SIG-M5 treated with dmso at 0.1 percent for 504 hours (cell line): ENCODE results near the gene SMAD3.
"Not testable (repeated sequence)": the region's sequence is repeated elsewhere in the genome, so short reads cannot be mapped to it uniquely, and the experiment has no call there.

Experiments
- DNase-seq: peaks from one replicate; lab custom pipeline; 2025; ENCODE audit not compliant: unreplicated experiment; lab: John Stamatoyannopoulos, UW

The SMAD3 gene

DNA sequence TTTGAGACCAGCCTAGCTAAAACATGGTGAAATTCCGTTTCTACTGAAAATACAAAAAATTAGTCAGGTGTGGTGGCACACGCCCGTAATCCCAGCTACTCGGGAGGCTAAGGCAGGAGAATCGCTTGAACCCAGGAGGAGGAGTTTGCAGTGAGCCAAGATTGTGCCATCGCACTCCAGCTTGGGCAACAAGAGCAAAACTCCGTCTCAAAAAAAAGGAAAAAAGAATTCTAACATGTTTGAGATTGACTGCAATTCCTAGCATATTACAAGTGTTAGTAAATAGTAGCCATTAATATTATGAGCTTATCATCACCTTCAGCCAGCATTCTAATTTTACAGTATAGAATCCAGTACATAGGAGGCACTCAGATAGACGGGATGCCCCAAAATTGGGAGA lies 57.9 kb downstream of the SMAD3 start:
- not testable (repeated sequence) for DNase-seq

GRCh38 chr15:67124111-67124510 lies 58.7 kb downstream of the SMAD3 start:
- DNase-seq: no peak

DNA sequence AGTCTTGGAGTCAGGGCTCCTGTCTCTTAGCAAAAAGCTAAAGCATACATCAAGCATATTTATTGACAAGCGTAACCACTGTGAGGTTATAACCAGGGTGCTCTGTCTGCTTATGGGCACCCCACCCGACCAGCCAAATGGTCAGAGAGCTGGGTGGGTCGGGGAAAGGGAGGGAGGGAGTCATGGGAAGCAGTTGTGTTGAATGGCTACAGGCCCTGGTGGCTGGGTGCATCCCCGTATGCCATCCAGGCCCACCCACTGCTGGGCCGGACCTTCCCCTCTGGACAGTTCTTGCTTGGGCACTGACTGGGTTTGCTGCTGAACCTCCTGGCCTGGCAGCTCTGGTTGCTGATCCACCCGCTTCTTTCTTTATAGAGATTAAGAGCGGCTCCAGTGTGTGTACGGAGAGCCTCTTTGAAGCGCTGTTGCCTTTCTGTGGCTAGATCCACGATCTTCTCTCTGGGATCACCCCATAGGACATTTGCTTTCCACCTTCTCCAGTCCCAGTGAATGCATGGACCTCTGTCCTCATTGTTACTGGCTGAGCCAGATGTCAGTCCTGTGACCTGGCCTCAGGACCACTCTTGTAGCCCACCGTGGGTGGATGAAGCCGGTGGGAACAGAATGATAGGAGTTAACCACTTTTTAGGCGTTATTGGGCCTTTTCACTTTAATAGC lies 59.6 kb downstream of the SMAD3 start:
- DNase-seq: no peak

GRCh38 chr15:67125589-67126502 lies 60.4 kb downstream of the SMAD3 start:
- DNase-seq: peak; percentile 51

- peak; percentile 64 for DNase-seq
Measured at GRCh38 chr15:67126551-67127330, 61.3 kb downstream of the SMAD3 start.

- no peak for DNase-seq
Measured at GRCh38 chr15:67127331-67127664, 61.9 kb downstream of the SMAD3 start.

- DNase-seq: no peak
Measured at GRCh38 chr15:67127965-67128364, 62.6 kb downstream of the SMAD3 start.

GRCh38 chr15:67130166-67130565 lies 64.8 kb downstream of the SMAD3 start:
- DNase-seq: no peak

- no peak for DNase-seq
Measured at GRCh38 chr15:67130673-67131601, 65.5 kb downstream of the SMAD3 start.

DNA sequence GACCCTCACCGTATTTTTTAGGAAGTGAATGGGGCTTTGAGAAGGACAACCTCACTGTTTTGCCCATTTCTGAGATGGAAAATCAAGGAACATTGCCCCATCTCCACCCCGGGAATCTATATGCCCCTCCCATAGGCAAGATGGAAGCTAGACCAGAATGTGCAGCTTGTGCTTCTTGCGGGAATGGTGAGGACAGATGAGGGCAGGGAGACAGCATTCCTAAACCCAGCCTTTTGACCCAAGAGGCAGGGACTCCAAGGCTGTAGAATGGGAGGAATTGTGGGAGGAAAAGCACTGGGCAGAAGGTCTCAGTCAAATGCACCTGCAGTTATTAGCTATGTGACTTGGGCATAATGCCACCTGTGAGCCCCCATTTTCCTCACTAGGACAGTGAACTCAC lies 66.9 kb downstream of the SMAD3 start:
- no peak for DNase-seq

GRCh38 chr15:67133026-67133425 lies 67.6 kb downstream of the SMAD3 start:
- no peak for DNase-seq

- no peak for DNase-seq
Measured at GRCh38 chr15:67133738-67134066, 68.3 kb downstream of the SMAD3 start.

DNA sequence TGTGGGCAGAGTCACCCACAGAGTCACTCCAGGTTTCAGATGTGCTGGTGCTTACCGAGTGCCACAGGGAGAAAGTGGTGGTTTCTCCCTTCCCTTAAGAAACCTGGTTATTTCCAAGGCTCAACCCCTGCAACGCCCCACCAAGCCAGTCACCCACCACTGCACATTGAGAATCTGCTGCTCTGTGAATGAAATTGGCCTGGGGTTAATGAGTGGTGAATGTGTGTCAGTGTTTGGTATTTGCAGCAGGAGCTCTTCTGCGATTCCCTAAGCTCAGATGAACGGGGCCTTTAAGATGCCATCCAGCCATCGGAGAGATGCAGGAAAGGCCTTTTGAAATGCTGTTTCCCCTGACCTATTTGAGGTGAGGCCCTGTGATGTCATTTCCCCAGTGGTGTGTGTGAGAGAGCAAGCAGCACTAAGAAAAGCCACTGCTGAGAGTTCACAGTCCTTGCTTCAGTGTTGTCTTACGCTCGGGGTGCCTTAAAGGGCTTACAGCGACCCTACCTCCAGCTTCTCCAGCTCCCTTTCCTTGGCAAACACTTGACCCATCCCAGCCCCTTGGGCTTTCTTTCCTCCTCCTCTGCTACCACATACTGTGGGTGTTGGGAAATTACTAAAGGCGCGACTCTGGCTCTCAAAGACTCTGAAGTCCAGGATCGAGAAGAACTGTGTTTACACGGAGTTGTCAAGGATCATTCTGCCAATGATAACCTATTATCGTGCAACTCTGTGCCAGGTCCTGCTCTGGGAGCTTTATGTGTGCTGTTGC lies 68.9 kb downstream of the SMAD3 start:
- DNase-seq: no peak

- no peak for DNase-seq
Measured at GRCh38 chr15:67134871-67135492, 69.6 kb downstream of the SMAD3 start.

DNA sequence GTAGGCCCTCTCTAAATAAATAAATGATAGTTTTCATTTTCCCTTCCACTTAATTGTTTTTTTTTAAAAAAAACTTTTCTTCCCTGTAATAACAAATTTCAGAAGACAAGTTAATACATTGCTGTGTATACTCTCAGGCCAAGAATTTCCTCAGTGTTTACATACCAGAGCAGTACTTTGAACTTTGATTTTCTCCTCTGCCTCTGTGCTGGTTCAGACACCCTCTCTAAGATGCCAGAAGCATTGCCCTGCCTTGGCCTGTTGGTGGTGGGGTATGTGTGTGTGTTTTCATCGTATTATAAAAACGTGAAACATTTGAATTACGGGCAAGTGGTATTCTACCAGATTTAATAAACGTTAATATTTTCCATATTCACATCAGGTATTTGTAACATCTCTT lies 70.1 kb downstream of the SMAD3 start:
- no peak for DNase-seq

DNA sequence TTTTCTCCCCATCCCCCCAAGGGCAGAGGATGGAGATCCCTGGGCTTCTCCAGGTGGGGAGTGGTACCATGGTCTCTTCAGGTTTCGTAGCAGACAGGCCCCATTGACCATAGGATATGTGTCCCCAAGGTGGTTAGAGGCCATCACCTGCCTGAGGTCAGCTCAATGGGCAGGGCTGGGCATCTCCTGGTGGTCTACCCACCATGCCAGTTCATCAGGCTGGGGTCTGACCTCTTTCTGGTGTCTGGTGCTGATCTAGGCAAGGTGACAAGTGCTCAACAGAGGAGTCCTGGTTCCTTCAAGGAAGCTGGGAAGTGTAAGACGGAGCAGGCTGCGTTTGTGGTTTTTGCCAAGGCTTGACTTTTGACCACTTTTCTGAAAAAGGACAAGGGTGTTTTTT lies 71.4 kb downstream of the SMAD3 start:
- no peak for DNase-seq

- DNase-seq: no peak
Measured at GRCh38 chr15:67137319-67137718, 71.9 kb downstream of the SMAD3 start.

DNA sequence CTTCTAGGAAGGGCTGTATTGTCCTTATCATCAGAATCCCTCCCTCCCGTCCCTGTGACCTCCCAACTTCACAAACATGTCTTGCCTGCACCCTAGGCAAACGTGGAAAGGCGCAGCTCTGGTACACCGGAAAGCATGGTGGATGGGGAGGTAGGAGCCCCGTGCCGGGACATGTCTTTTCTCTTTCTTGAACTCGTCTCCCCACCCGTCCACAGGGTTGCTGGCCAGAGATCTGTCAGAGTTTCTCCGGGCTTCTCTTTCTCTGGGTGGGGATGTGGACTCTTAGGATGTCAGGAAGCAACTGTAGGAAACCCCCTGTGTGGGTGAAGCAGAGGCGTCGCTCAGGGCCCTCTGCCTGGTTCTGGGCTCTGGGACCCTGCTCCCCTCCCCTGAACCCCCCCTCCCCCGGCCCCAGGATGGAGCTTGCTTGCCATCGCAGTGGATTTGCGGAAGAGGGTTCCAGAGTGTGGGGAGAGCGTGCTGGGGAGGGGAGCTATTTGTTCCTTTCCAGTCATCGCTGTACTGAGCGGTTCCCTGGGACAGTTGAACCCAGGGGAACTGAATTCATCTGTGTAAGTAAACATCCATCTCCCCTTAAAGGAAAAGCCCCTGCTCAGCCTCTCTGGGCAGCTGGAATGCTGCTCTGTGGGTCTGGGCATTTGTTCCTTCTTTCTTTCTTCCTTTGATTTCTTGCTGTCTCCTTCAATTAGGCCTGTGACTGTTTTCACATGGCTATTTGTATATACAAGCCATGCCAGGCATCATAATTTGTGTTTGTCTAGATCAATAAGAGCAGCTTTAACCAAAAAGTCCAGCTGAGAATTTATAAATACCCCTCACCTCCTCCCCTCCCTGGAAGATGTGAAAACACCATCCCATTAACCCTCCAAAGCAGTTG lies 72.8 kb downstream of the SMAD3 start:
- DNase-seq: no peak
